K562 (cell line): Measurements from ENCODE around the gene POLL. TPM values are rescaled to one million over a fixed set of nuclear protein-coding genes. Genes with fewer than 3 reads are reported as not detected.
A peak's percentile ranks its signal among the peaks of the same experiment; 100 is the strongest.

ENCODE experiments used
- ATAC-seq: fragments of 200-7000 bp; cut with Tn5 transposase; 3 replicates; pipeline ENCODE4 v1.9.1; 2020; ENCODE audit warnings: moderate library complexity
- BruUV-seq: library from RNA; stranded (reverse); fragments of 400-500 nt; replicated peaks from 2 replicates; lab custom pipeline; 2021; lab: Mats Ljungman, UMichigan
- CTCF ChIA-PET: fragments of 300-600 bp; formaldehyde crosslinking; extraction: SDS; loops from one replicate; lab custom pipeline; 2021; ENCODE audit warnings: low intra/inter-chr PET ratio; lab: Yijun Ruan, JAX
- POLR2A ChIA-PET: fragments of 300-600, 350-650 bp; sonication (Branson Sonifier 250); formaldehyde crosslinking; extraction: SDS; loops from one replicate; lab custom pipeline; 2021; ENCODE audit warnings: antibody characterized with exemption, inconsistent platforms; lab: Yijun Ruan, JAX
- DNase-seq, 4 experiments: peaks; one replicate each; pipeline versions ENCODE4 v3.0.0 to v3.0.0-alpha.2; 2011 to 2018; ENCODE audit warnings: low spot score in 3 of 4, mixed read lengths in 3 of 4; ENCODE audit errors: extremely low read depth in 1 of 4
- FAIRE-seq: peaks from 2 replicates; lab custom pipeline; 2011; peaks lifted over from hg19 to GRCh38; lab: Jason Lieb, UNC
- H2AFZ ChIP-seq: 2 replicates; pipeline ENCODE4 v1.6.0; 2011; ENCODE audit warnings: low read depth, low read length, control low read depth, inconsistent platforms
- H3K27ac ChIP-seq: fragments of 200-600 bp; 3 replicates; pipeline ENCODE4 v1.8.0; 2011; ENCODE audit warnings: low read depth, mild to moderate bottlenecking, control low read depth, inconsistent platforms, low read length, moderate library complexity, mixed read lengths; ENCODE audit errors: extremely low read depth
- H3K27me3 ChIP-seq, 2 experiments: fragments of 300-600 bp in 1 of 2; 2 replicates in 1 of 2; 3 replicates in 1 of 2; pipeline versions ENCODE4 v1.6.0 to v1.8.0; 2011; ENCODE audit warnings: inconsistent platforms in 2 of 2, low read length in 2 of 2, mild to moderate bottlenecking in 1 of 2, mixed read lengths in 1 of 2, moderate library complexity in 1 of 2; ENCODE audit not compliant: control insufficient read depth in 2 of 2, insufficient read depth in 2 of 2
- H3K36me3 ChIP-seq: fragments of 300-600 bp; 3 replicates; pipeline ENCODE4 v1.8.0; 2011; ENCODE audit warnings: mild to moderate bottlenecking, low read length, inconsistent platforms; ENCODE audit not compliant: control insufficient read depth, insufficient read depth
- H3K4me1 ChIP-seq, 2 experiments: fragments of 200-600 bp in 1 of 2; replicated peaks in 1 of 2; 2 replicates in 1 of 2; 3 replicates in 1 of 2; pipeline versions ENCODE4 v1.5.1 to v1.8.0; 2011; ENCODE audit warnings: inconsistent platforms in 2 of 2, low read length in 2 of 2, mild to moderate bottlenecking in 1 of 2, mixed read lengths in 1 of 2, moderate library complexity in 1 of 2; ENCODE audit not compliant: control insufficient read depth in 2 of 2, insufficient read depth in 2 of 2
- H3K4me2 ChIP-seq: 2 replicates; pipeline ENCODE4 v1.6.1; 2011; ENCODE audit warnings: low read length, control low read depth, inconsistent platforms, mixed read lengths; ENCODE audit not compliant: insufficient read depth
- H3K4me3 ChIP-seq: fragments of 200-600 bp; sonication (generic), shearing (Covaris generic); 2 replicates; pipeline ENCODE4 v1.5.1; 2016; ENCODE audit warnings: control low read depth, inconsistent platforms
- H3K79me2 ChIP-seq: fragments of 200-600 bp; 3 replicates; pipeline ENCODE4 v1.8.0; 2011; ENCODE audit warnings: low read length, inconsistent platforms; ENCODE audit not compliant: control insufficient read depth, insufficient read depth
- H3K9ac ChIP-seq, 2 experiments: 2 replicates each; pipeline versions ENCODE4 v1.6.0 to v1.6.1; 2011; ENCODE audit warnings: low read depth in 2 of 2, low read length in 2 of 2, control low read depth in 1 of 2, inconsistent platforms in 1 of 2, mild to moderate bottlenecking in 1 of 2, mixed read lengths in 1 of 2; ENCODE audit not compliant: insufficient read depth in 1 of 2
- H3K9me1 ChIP-seq: one replicate; pipeline ENCODE4 v1.6.0; 2011; ENCODE audit warnings: inconsistent platforms, mild to moderate bottlenecking, low read length, moderate library complexity; ENCODE audit not compliant: control insufficient read depth, insufficient read depth
- H3K9me3 ChIP-seq: replicated peaks from 2 replicates; pipeline ENCODE4 v1.5.1; 2011; ENCODE audit warnings: low read depth, low read length, inconsistent platforms; ENCODE audit not compliant: control insufficient read depth, insufficient read depth
- H4K20me1 ChIP-seq: replicated peaks from 2 replicates; pipeline ENCODE4 v1.6.1; 2011; ENCODE audit warnings: low read length, inconsistent platforms, mixed read lengths; ENCODE audit not compliant: control insufficient read depth, insufficient read depth
- MCM5 ChIP-seq: fragments of 450-650 bp; IDR thresholded peaks from 2 replicates; pipeline ENCODE4 v1.6.1; 2016; ENCODE audit warnings: low read depth
- POLR3G ChIP-seq: IDR thresholded peaks from 2 replicates; pipeline ENCODE4 v1.6.1; 2011; ENCODE audit not compliant: insufficient read length, insufficient replicate concordance; ENCODE audit errors: extremely low read depth
- PRPF4 ChIP-seq: fragments of 200-400 bp; formaldehyde crosslinking; IDR thresholded peaks from one replicate; pipeline ENCODE4 v1.6.1; 2017; ENCODE audit warnings: low read length, low read depth, mild to moderate bottlenecking; ENCODE audit not compliant: insufficient read depth, poor library complexity, severe bottlenecking
- whole genome bisulfite sequencing: fragments of 100-300 bp; shearing (Covaris generic); methylation state at CpG from one replicate; pipeline ENCODE4 v1.1.6; 2016; ENCODE audit warnings: low coverage, mixed read lengths; ENCODE audit not compliant: insufficient coverage; ENCODE audit errors: missing lambda C conversion rate; 5-methylcytosine and 5-hydroxymethylcytosine counted together
- in situ Hi-C: fragments of 300-500 bp; cut with MboI; formaldehyde crosslinking; loops from 4 replicates; pipeline ENCODE4 v1.15.0; 2018; ENCODE audit warnings: inconsistent platforms, mixed read lengths
- intact Hi-C: fragments of 100-400 bp; cut with micrococcal nuclease; formaldehyde crosslinking; loops from 2 replicates; pipeline ENCODE4 v1.14.2; 2022
- polyA plus RNA-seq, 8 experiments: library from polyadenylated mRNA; depleted of rRNA in 4 of 8; stranded (reverse) in 5 of 8; unstranded in 3 of 8; fragments of >200 nt; fragmentation: Nextera tagmentation in 2 of 8; fragmentation: Illumina TruSeq in 1 of 8; extraction: Ambion mirVana in 2 of 8; extraction: Trizol in 1 of 8; gene quantifications; 2 replicates each; pipeline versions ENCODE4 v1.2.1 to v1.2.3, GENCODE V29; 2011 to 2014; ENCODE audit warnings: inconsistent platforms in 1 of 8, missing spikeins in 1 of 8
- total RNA-seq, 7 experiments: library from RNA; depleted of rRNA in 6 of 7; stranded (reverse); fragments of >200 nt in 6 of 7; fragmentation: Illumina TruSeq in 2 of 7; extraction: Trizol in 2 of 7; gene quantifications; 2 replicates each; pipeline versions ENCODE4 v1.2.1 to v1.2.3, GENCODE V29; 2011 to 2021; ENCODE audit warnings: low replicate concordance in 1 of 7
- TF ChIP-seq, protein P1 (sequence below): fragments of 250-450 bp; sonication (Bioruptor Pico); IDR thresholded peaks from 2 replicates; pipeline ENCODE4 v1.4.0; 2020

Gene POLL
- total and polyA plus RNA-seq, 9 of the 15 experiments (the other 6 are each of a cell fraction or from before 2014, with no cell fraction given) = 1.2 to 18.7 (median 10.9) TPM

GRCh38 chr10:101558671-101559595 is 29.1 kb downstream of the POLL start:
- Histone ChIP-seq H3K79me2 (no peaks in the 10 kb centered on the region), H3K4me3 (no peak overlapping the region), H2AFZ (no peak overlapping the region), H3K4me2 (no peak overlapping the region), H3K9me1 (no peaks in the 10 kb centered on the region), H4K20me1 (no peaks in the 10 kb centered on the region), H3K27ac (no peak overlapping the region), H3K9ac (0 out of 4 replicates have a peak overlapping the region, but pooled peaks of 1 of the 2 experiments have one; percentile 45), H3K27me3 (no peaks in the 10 kb centered on the region), H3K4me1 (peaks cover 0 to 9% of the 10 kb centered on the region in 2 experiments; a peak in 2 of 5 replicates), H3K9me3 (no peaks in the 10 kb centered on the region), H3K36me3 (no peaks in the 10 kb centered on the region)
- ATAC-seq = no peak
- in situ Hi-C loops = no loop called here
- TF ChIP-seq MCM5 (no peak), PRPF4 (no peak), POLR3G (no peak)
- intact Hi-C loops = no loop called here
- no peak for DNase-seq
- 72% methylated on average over 8 of the region's 18 CpGs for WGBS
- BruUV-seq = no TSS peak
- FAIRE-seq = no peak
- ChIA-PET POLR2A (interaction anchor here (0.6 kb wide), 2 partner anchors 253 to 314 kb away, joined by 3 read pairs; no protein-coding TSS in a partner anchor), CTCF (no interaction called here)

GRCh38 chr10:101558204-101558603 is 29.9 kb downstream of the POLL start:
- no peak overlapping the region for H3K4me3 ChIP-seq
- in situ Hi-C loops = no loop called here
- H3K27me3 ChIP-seq = no peaks in the 10 kb centered on the region
- ChIA-PET CTCF (no interaction called here), POLR2A (interaction anchor here (0.6 kb wide), 1 partner anchor 252 kb away, joined by 3 read pairs; no protein-coding TSS in a partner anchor)
- FAIRE-seq = no peak
- H3K79me2 ChIP-seq = no peaks in the 10 kb centered on the region
- H3K4me1 ChIP-seq = peaks cover 0 to 9% of the 10 kb centered on the region in 2 experiments; a peak in 2 of 5 replicates
- 0 out of 4 replicates have a peak overlapping the region, but pooled peaks of 1 of the 2 experiments have one; percentile 45 for H3K9ac ChIP-seq
- H3K36me3 ChIP-seq = no peaks in the 10 kb centered on the region
- no peaks in the 10 kb centered on the region for H3K9me1 ChIP-seq
- ATAC-seq = peak; percentile 56
- H3K4me2 ChIP-seq = no peak overlapping the region
- TF ChIP-seq, protein P1, sequence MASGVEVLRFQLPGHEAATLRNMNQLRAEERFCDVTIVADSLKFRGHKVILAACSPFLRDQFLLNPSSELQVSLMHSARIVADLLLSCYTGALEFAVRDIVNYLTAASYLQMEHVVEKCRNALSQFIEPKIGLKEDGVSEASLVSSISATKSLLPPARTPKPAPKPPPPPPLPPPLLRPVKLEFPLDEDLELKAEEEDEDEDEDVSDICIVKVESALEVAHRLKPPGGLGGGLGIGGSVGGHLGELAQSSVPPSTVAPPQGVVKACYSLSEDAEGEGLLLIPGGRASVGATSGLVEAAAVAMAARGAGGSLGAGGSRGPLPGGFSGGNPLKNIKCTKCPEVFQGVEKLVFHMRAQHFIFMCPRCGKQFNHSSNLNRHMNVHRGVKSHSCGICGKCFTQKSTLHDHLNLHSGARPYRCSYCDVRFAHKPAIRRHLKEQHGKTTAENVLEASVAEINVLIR = no peak
- TF ChIP-seq, all 486 proteins: peak for 0
- intact Hi-C loops = no loop called here
- no peak for DNase-seq
- 36% methylated on average over 2 of the region's 2 CpGs for WGBS
- H3K27ac ChIP-seq = no peak overlapping the region
- no peaks in the 10 kb centered on the region for H4K20me1 ChIP-seq
- no TSS peak for BruUV-seq
- H3K9me3 ChIP-seq = no peaks in the 10 kb centered on the region
- H2AFZ ChIP-seq = no peak overlapping the region
